Measurements from ENCODE around the gene PCBP1. TPM values are rescaled to one million over a fixed set of nuclear protein-coding genes. Genes with fewer than 3 reads are reported as not detected.

PCBP1 gene
- total RNA-seq, 1 donor from 2014 or later, result 301 TPM

DNA sequence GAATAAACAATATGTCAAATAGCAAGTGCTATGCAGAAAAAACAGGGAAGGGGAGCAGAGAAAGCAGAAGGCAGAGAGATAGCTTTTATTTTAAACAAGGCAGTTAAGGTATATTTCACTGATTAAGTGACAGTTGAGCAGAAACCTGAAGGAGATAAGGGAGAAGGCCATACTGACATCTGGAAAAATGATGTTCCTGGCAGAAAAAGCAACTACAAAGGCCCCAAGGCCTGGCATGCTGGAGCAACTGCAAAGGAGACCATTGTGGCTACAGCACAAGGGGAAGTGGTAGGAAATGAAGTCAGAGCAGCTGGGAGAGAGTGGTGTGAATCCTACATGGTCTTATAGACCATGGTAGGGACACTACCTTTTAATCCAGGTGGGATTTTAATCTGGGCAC is 8.9 kb upstream of the PCBP1 start:
- no peak overlapping the region for H3K4me3 Mint-ChIP-seq (ENCODE audit: unreplicated experiment)
- H3K9me3 Mint-ChIP-seq (ENCODE audit: unreplicated experiment), result no peaks in the 10 kb centered on the region
- H3K36me3 Mint-ChIP-seq (ENCODE audit: unreplicated experiment), result no peaks in the 10 kb centered on the region
- H3K27ac Mint-ChIP-seq (ENCODE audit: unreplicated experiment), result no peak overlapping the region
- no peaks in the 10 kb centered on the region for H3K27me3 Mint-ChIP-seq (ENCODE audit: unreplicated experiment)
- H3K4me1 Mint-ChIP-seq (ENCODE audit: low read depth, unreplicated experiment), result no peaks in the 10 kb centered on the region
- TF ChIP-seq, protein P1, sequence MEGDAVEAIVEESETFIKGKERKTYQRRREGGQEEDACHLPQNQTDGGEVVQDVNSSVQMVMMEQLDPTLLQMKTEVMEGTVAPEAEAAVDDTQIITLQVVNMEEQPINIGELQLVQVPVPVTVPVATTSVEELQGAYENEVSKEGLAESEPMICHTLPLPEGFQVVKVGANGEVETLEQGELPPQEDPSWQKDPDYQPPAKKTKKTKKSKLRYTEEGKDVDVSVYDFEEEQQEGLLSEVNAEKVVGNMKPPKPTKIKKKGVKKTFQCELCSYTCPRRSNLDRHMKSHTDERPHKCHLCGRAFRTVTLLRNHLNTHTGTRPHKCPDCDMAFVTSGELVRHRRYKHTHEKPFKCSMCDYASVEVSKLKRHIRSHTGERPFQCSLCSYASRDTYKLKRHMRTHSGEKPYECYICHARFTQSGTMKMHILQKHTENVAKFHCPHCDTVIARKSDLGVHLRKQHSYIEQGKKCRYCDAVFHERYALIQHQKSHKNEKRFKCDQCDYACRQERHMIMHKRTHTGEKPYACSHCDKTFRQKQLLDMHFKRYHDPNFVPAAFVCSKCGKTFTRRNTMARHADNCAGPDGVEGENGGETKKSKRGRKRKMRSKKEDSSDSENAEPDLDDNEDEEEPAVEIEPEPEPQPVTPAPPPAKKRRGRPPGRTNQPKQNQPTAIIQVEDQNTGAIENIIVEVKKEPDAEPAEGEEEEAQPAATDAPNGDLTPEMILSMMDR (IDR thresholded peaks at IDR 0.05; ENCODE audit: partially characterized antibody, unreplicated experiment), result no peak
- DNase-seq, result no peak

DNA sequence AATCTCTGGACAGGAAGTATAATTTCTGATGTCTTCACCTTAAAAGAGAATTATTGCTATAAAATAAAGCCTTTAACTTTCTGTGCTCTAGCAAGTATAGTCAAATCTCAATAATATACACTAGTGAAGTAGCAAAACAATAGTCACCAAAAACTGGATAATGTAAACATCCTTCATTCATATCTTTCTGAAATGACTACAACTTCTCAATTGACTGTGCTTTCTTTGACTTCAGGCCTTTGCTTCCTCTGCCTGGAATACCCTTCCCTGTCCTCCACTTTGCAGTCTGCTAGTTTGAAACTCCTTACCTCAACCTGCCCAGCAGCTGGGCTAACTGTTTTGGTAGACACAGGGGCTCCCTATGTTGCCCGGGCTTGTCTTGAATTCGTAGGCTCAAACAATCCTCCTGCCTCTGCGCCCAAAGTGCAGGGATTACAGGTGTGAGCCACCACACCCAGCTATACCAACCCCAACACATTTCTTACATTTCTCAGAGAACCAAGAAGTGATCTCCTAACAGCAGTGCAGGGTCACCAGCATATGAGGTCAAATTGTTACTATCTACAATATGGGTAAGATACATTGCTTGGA is 6.6 kb upstream of the PCBP1 start:
- no peak for DNase-seq
- H3K9me3 Mint-ChIP-seq (ENCODE audit: unreplicated experiment), result peaks cover 5% of the 10 kb centered on the region
- H3K4me1 Mint-ChIP-seq (ENCODE audit: low read depth, unreplicated experiment), result peaks cover 10% of the 10 kb centered on the region
- TF ChIP-seq, protein P1 (IDR thresholded peaks at IDR 0.05; ENCODE audit: partially characterized antibody, unreplicated experiment), result no peak
- no peak overlapping the region for H3K4me3 Mint-ChIP-seq (ENCODE audit: unreplicated experiment)
- H3K27ac Mint-ChIP-seq (ENCODE audit: unreplicated experiment), result no peak overlapping the region
- H3K36me3 Mint-ChIP-seq (ENCODE audit: unreplicated experiment), result no peaks in the 10 kb centered on the region
- H3K27me3 Mint-ChIP-seq (ENCODE audit: unreplicated experiment), result peaks cover 2% of the 10 kb centered on the region

DNA sequence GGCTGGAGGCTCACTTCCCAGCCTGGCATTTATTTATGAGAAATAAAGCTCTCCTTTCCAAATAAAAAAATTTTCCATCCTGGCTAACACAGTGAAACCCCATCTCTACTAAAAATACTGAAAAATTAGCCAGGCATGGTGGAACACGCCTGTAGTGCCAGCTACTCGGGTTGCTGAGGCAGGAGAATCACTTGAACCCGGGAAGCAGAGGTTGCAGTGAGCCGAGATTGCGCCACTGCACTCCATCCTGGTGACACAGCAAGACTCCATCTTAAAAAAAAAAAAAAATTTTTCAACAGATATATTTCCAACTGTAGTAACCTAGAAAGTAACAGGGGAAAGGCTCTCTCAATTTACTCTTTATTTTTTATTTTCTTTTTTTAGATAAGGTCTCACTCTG is 6.1 kb upstream of the PCBP1 start:
- Mint-ChIP-seq H3K36me3 (ENCODE audit: unreplicated experiment) (no peaks in the 10 kb centered on the region), H3K27me3 (ENCODE audit: unreplicated experiment) (peaks cover 7% of the 10 kb centered on the region), H3K9me3 (ENCODE audit: unreplicated experiment) (peaks cover 9% of the 10 kb centered on the region), H3K4me3 (ENCODE audit: unreplicated experiment) (no peak overlapping the region), H3K27ac (ENCODE audit: unreplicated experiment) (no peak overlapping the region), H3K4me1 (ENCODE audit: low read depth, unreplicated experiment) (peaks cover 11% of the 10 kb centered on the region)
- TF ChIP-seq, protein P1 (IDR thresholded peaks at IDR 0.05; ENCODE audit: partially characterized antibody, unreplicated experiment), result no peak
- no peak for DNase-seq

DNA sequence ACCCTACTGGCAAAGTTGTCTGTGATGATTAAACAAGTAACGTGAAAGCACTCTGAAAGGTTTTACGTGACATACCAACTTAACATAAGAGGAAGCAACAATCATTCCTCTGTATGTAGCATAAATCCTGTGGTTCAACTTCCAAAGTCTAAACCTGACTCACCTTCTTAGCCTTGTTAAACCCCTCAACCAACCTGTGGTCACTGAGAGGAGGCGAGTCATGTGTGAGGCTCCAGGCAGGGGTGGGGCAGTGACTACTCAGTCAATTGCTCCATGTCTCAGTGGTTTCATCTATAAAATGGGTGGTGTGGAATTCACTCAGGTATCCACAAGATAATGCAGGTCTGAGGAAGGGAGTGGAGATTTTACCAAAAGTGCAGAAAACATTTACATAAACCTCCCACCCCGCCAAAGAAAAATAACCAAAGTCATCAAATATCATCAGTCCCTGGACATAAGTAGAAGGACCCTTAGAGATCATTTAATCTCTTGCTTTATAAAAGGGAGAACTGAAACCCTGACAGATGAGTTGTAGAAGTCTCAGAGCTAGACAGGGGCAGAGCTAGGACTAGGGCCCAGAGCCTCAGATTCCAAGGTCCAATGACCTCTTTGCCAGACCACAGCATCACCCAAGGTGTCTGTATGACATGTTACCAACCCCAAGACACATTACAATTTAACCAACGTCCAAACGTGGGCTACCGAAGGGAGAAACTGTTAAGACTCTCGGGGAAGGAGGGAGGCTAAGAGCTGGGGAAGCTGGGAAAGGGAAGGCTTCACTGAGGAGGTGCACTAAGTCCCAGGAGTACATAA is 3.7 kb upstream of the PCBP1 start:
- H3K9me3 Mint-ChIP-seq (ENCODE audit: unreplicated experiment), result peaks cover 25% of the 10 kb centered on the region
- TF ChIP-seq, protein P1 (IDR thresholded peaks at IDR 0.05; ENCODE audit: partially characterized antibody, unreplicated experiment), result no peak
- H3K27me3 Mint-ChIP-seq (ENCODE audit: unreplicated experiment), result peaks cover 22% of the 10 kb centered on the region
- H3K36me3 Mint-ChIP-seq (ENCODE audit: unreplicated experiment), result peaks cover 13% of the 10 kb centered on the region
- H3K4me1 Mint-ChIP-seq (ENCODE audit: low read depth, unreplicated experiment), result peaks cover 11% of the 10 kb centered on the region
- DNase-seq, result no peak
- peak overlapping the region; percentile 15 for H3K27ac Mint-ChIP-seq (ENCODE audit: unreplicated experiment)
- H3K4me3 Mint-ChIP-seq (ENCODE audit: unreplicated experiment), result peak overlapping the region; percentile 60

Measured in glutamatergic neuron (in vitro differentiated cells).